H1 (cell line): ENCODE measurements around the gene SLC6A12. TPM values are rescaled to one million over a fixed set of nuclear protein-coding genes. Genes with fewer than 3 reads are reported as not detected.

Experiments
- CTCF ChIA-PET: fragments of 300-600 bp; sonication (Branson Sonifier 250); formaldehyde crosslinking; loops from one replicate; lab custom pipeline; 2021; ENCODE audit not compliant: partially characterized antibody; lab: Charles Lee
- POLR2A ChIA-PET: fragments of 300-600 bp; sonication (Branson Sonifier 250); formaldehyde crosslinking; loops from one replicate; lab custom pipeline; 2021; ENCODE audit warnings: inconsistent platforms; ENCODE audit not compliant: partially characterized antibody; lab: Charles Lee
- DNase-seq, 2 experiments: peaks; one replicate each; pipeline versions ENCODE4 v3.0.0 to v3.0.0-alpha.2; 2010 to 2022; ENCODE audit warnings: low spot score in 2 of 2, low read depth in 1 of 2, mixed read lengths in 1 of 2
- FAIRE-seq: peaks from 2 replicates; lab custom pipeline; 2011; peaks lifted over from hg19 to GRCh38; lab: Jason Lieb, UNC
- H2AFZ ChIP-seq: 2 replicates; pipeline ENCODE4 v1.8.1; 2012; ENCODE audit warnings: low read length, inconsistent platforms
- H2AK5ac ChIP-seq: 2 replicates; pipeline ENCODE4 v1.6.1; 2013; ENCODE audit warnings: low read depth, low read length
- H2BK120ac ChIP-seq: replicated peaks from 2 replicates; pipeline ENCODE3; 2013; ENCODE audit warnings: low read depth, low read length, inconsistent platforms
- H2BK12ac ChIP-seq: 2 replicates; pipeline ENCODE4 v1.6.1; 2013; ENCODE audit warnings: low read depth, low read length
- H2BK15ac ChIP-seq: 2 replicates; pipeline ENCODE4 v1.6.1; 2013; ENCODE audit warnings: low read length
- H2BK20ac ChIP-seq: 2 replicates; pipeline ENCODE4 v1.6.1; 2013; ENCODE audit warnings: low read length
- H2BK5ac ChIP-seq: 2 replicates; pipeline ENCODE4 v1.6.1; 2013; ENCODE audit warnings: low read depth, low read length
- H3K14ac ChIP-seq: 2 replicates; pipeline ENCODE4 v1.6.1; 2013; ENCODE audit warnings: inconsistent platforms; ENCODE audit not compliant: insufficient read length
- H3K18ac ChIP-seq: 2 replicates; pipeline ENCODE4 v1.6.1; 2013; ENCODE audit warnings: low read length; ENCODE audit errors: extremely low read depth
- H3K23ac ChIP-seq: 2 replicates; pipeline ENCODE4 v1.6.1; 2013; ENCODE audit warnings: inconsistent platforms; ENCODE audit not compliant: insufficient read length
- H3K23me2 ChIP-seq: 2 replicates; pipeline ENCODE4 v1.6.1; 2013; ENCODE audit warnings: low read depth, low read length
- H3K27ac ChIP-seq: 2 replicates; pipeline ENCODE4 v1.6.1; 2011; ENCODE audit warnings: low read depth, low read length, inconsistent platforms
- H3K27me3 ChIP-seq, 4 experiments: replicated peaks in 1 of 4; 1 replicate in 1 of 4; 2 replicates in 3 of 4; pipeline versions ENCODE4 v1.6.1 to v1.8.1; 2011 to 2013; ENCODE audit warnings: low read length in 3 of 4, mild to moderate bottlenecking in 3 of 4, inconsistent platforms in 2 of 4, mixed read lengths in 2 of 4, moderate library complexity in 1 of 4; ENCODE audit not compliant: control insufficient read depth in 3 of 4, insufficient read depth in 3 of 4; ENCODE audit errors: extremely low read depth in 1 of 4
- H3K36me3 ChIP-seq, 4 experiments: 2 replicates each; pipeline versions ENCODE4 v1.6.1 to v1.8.1; 2011 to 2013; ENCODE audit warnings: mild to moderate bottlenecking in 4 of 4, low read length in 3 of 4, moderate library complexity in 2 of 4, control low read depth in 1 of 4, inconsistent platforms in 1 of 4; ENCODE audit not compliant: insufficient read depth in 4 of 4, control insufficient read depth in 2 of 4
- H3K4ac ChIP-seq: replicated peaks from 2 replicates; pipeline ENCODE3; 2013; ENCODE audit warnings: low read length, low read depth, mixed read lengths, inconsistent platforms; ENCODE audit not compliant: insufficient read length
- H3K4me1 ChIP-seq, 4 experiments: replicated peaks in 1 of 4; 1 replicate in 1 of 4; 2 replicates in 3 of 4; pipeline versions ENCODE4 v1.6.1 to v1.8.1; 2011 to 2013; ENCODE audit warnings: low read length in 3 of 4, inconsistent platforms in 2 of 4, mixed read lengths in 1 of 4; ENCODE audit not compliant: insufficient read depth in 4 of 4, control insufficient read depth in 3 of 4
- H3K4me2 ChIP-seq, 2 experiments: 2 replicates each; pipeline versions ENCODE4 v1.6.1 to v1.8.1; 2011 to 2013; ENCODE audit warnings: low read depth in 2 of 2, low read length in 2 of 2, control low read depth in 1 of 2, inconsistent platforms in 1 of 2, mild to moderate bottlenecking in 1 of 2; ENCODE audit not compliant: insufficient read depth in 1 of 2
- H3K4me3 ChIP-seq, 4 experiments: fragments of 200-600, 300-600 bp in 1 of 4; sonication (generic), shearing (Covaris generic), sonication (Bioruptor Twin) in 1 of 4; 2 replicates each; pipeline versions ENCODE4 v1.5.1 to v1.8.1; 2011 to 2016; ENCODE audit warnings: low read length in 4 of 4, low read depth in 3 of 4, control low read depth in 2 of 4, inconsistent platforms in 2 of 4, mild to moderate bottlenecking in 2 of 4, mixed read lengths in 1 of 4, moderate library complexity in 1 of 4; ENCODE audit not compliant: insufficient read depth in 2 of 4; ENCODE audit errors: extremely low read depth in 1 of 4
- H3K56ac ChIP-seq: replicated peaks from 2 replicates; pipeline ENCODE3; 2013; ENCODE audit warnings: low read depth, mild to moderate bottlenecking, mixed read lengths, low read length, inconsistent platforms; ENCODE audit not compliant: insufficient read length
- H3K79me1 ChIP-seq: 2 replicates; pipeline ENCODE4 v1.6.1; 2013; ENCODE audit warnings: low read depth, low read length, control low read depth
- H3K79me2 ChIP-seq, 2 experiments: 2 replicates each; pipeline versions ENCODE4 v1.6.1 to v1.8.1; 2012 to 2013; ENCODE audit warnings: low read length in 2 of 2, mild to moderate bottlenecking in 2 of 2, inconsistent platforms in 1 of 2; ENCODE audit not compliant: insufficient read depth in 2 of 2, control insufficient read depth in 1 of 2
- H3K9ac ChIP-seq, 4 experiments: replicated peaks in 1 of 4; 1 replicate in 1 of 4; 2 replicates in 3 of 4; pipeline versions ENCODE4 v1.6.1 to v1.8.1; 2011 to 2013; ENCODE audit warnings: low read depth in 3 of 4, low read length in 3 of 4, control low read depth in 2 of 4, mild to moderate bottlenecking in 2 of 4, moderate library complexity in 2 of 4, inconsistent platforms in 1 of 4; ENCODE audit errors: extremely low read depth in 1 of 4
- H3K9me3 ChIP-seq, 2 experiments: 2 replicates each; pipeline versions ENCODE4 v1.6.1 to v1.8.1; 2012 to 2013; ENCODE audit warnings: mild to moderate bottlenecking in 2 of 2, moderate library complexity in 2 of 2, control low read depth in 1 of 2, inconsistent platforms in 1 of 2, low read depth in 1 of 2, low read length in 1 of 2, mixed read lengths in 1 of 2; ENCODE audit not compliant: insufficient read depth in 2 of 2
- H4K20me1 ChIP-seq, 2 experiments: replicated peaks in 1 of 2; 2 replicates each; pipeline versions ENCODE3 to v1.8.1; 2011 to 2013; ENCODE audit warnings: inconsistent platforms in 2 of 2, low read length in 2 of 2, mild to moderate bottlenecking in 1 of 2; ENCODE audit not compliant: insufficient read depth in 2 of 2, control insufficient read depth in 1 of 2
- H4K5ac ChIP-seq: 2 replicates; pipeline ENCODE4 v1.6.1; 2013; ENCODE audit warnings: low read length, low read depth, mixed read lengths, inconsistent platforms; ENCODE audit not compliant: insufficient read length
- H4K8ac ChIP-seq: 2 replicates; pipeline ENCODE4 v1.8.0; 2013; ENCODE audit warnings: mild to moderate bottlenecking, moderate library complexity, low read length, inconsistent platforms; ENCODE audit not compliant: insufficient read depth; ENCODE audit errors: extremely low read depth
- H4K91ac ChIP-seq: replicated peaks from 2 replicates; pipeline ENCODE3; 2013; ENCODE audit warnings: low read length, mixed read lengths, inconsistent platforms; ENCODE audit not compliant: insufficient read length
- ASH2L ChIP-seq: fragments of 200-600, 300-600 bp; sonication (generic); IDR thresholded peaks from one replicate; pipeline ENCODE4 v1.7.1; 2017; ENCODE audit warnings: low read length
- BRCA1 ChIP-seq: IDR thresholded peaks from 2 replicates; pipeline ENCODE4 v1.6.1; 2012; ENCODE audit warnings: low read depth, low read length, improper control_type of control experiment
- CREB1 ChIP-seq: IDR thresholded peaks from 2 replicates; pipeline ENCODE4 v1.6.1; 2012; ENCODE audit warnings: inconsistent platforms
- EZH2 ChIP-seq: fragments of 200-600 bp; sonication (generic); IDR thresholded peaks from 2 replicates; pipeline ENCODE4 v1.7.1; 2012; ENCODE audit warnings: low read depth, mild to moderate bottlenecking, moderate library complexity, low read length, inconsistent platforms; ENCODE audit not compliant: severe bottlenecking
- GTF2F1 ChIP-seq: IDR thresholded peaks from 2 replicates; pipeline ENCODE4 v1.6.1; 2012; ENCODE audit warnings: low read depth, low read length, improper control_type of control experiment, borderline replicate concordance
- POLR2AphosphoS5 ChIP-seq: IDR thresholded peaks from 2 replicates; pipeline ENCODE4 v1.6.1; 2011; ENCODE audit warnings: low read depth, low read length
- RAD21 ChIP-seq, 2 experiments: IDR thresholded peaks in 1 of 2; conservative IDR thresholded peaks in 1 of 2; 2 replicates each; pipeline ENCODE4 v1.6.1; 2011; ENCODE audit warnings: low read depth in 2 of 2, low read length in 2 of 2, improper control_type of control experiment in 1 of 2, inconsistent platforms in 1 of 2, mild to moderate bottlenecking in 1 of 2, moderate library complexity in 1 of 2
- SIN3A ChIP-seq, 2 experiments: IDR thresholded peaks in 1 of 2; conservative IDR thresholded peaks in 1 of 2; 2 replicates each; pipeline ENCODE4 v1.6.1; 2011 to 2012; ENCODE audit warnings: low read length in 2 of 2, improper control_type of control experiment in 1 of 2, low read depth in 1 of 2, mild to moderate bottlenecking in 1 of 2
- SRF ChIP-seq: IDR thresholded peaks from 2 replicates; pipeline ENCODE4 v1.6.1; 2011; ENCODE audit warnings: mild to moderate bottlenecking, low read depth, low read length, moderate library complexity
- SUZ12 ChIP-seq: fragments of 200-600 bp; sonication (generic); IDR thresholded peaks from 2 replicates; pipeline ENCODE4 v1.6.1; 2012; ENCODE audit warnings: mild to moderate bottlenecking, inconsistent platforms, low read length, moderate library complexity, mixed read lengths
- TAF1 ChIP-seq: IDR thresholded peaks from 2 replicates; pipeline ENCODE4 v1.6.1; 2011; ENCODE audit warnings: mild to moderate bottlenecking, low read depth, low read length
- TEAD4 ChIP-seq: IDR thresholded peaks from 2 replicates; pipeline ENCODE4 v1.6.1; 2012; ENCODE audit warnings: low read depth, low read length, inconsistent platforms, mixed read lengths
- YY1 ChIP-seq: IDR thresholded peaks from 2 replicates; pipeline ENCODE4 v1.6.1; 2011; ENCODE audit warnings: low read depth, mild to moderate bottlenecking, low read length
- WGBS, 2 experiments: shearing (Covaris generic) in 1 of 2; methylation state at CpG; one replicate each; pipeline versions ENCODE4 v1.1.6 to v1.1.7; 2013 to 2015; ENCODE audit warnings: low lambda C conversion rate in 2 of 2, mixed read lengths in 2 of 2, inconsistent platforms in 1 of 2, low coverage in 1 of 2, missing lambda C conversion rate in 1 of 2; ENCODE audit not compliant: insufficient replicate concordance in 2 of 2, insufficient coverage in 1 of 2, insufficient read length in 1 of 2; ENCODE audit errors: extremely low coverage in 1 of 2, missing lambda C conversion rate in 1 of 2; 5-methylcytosine and 5-hydroxymethylcytosine counted together
- polyA plus RNA-seq, 7 experiments: library from polyadenylated mRNA; depleted of rRNA in 3 of 7; stranded (reverse) in 5 of 7; unstranded in 2 of 7; fragments of >200 nt in 5 of 7; fragments of 200-250 nt in 2 of 7; gene quantifications; 1 replicate in 5 of 7; 2 replicates in 1 of 7; 4 replicates in 1 of 7; pipeline versions ENCODE4 v1.2.1 to v1.2.3, GENCODE V29; 2011 to 2013; ENCODE audit warnings: missing spikeins in 2 of 7, mixed read lengths in 2 of 7
- total RNA-seq: library from RNA; stranded (reverse); fragmentation: NEBNext Ultra II Directional; extraction: Animal tissue kit (Norgen Biotek cat#: 25700); gene quantifications from 2 replicates; pipeline ENCODE4 v1.2.1, GENCODE V29; 2021

The SLC6A12 gene
- total and polyA plus RNA-seq, 2 of the 8 experiments (the other 6 are each of a cell fraction or from before 2014, with no cell fraction given) = 0.70 to 1.1 TPM

GRCh38 chr12:219891-220352 lies 6.0 kb upstream of the SLC6A12 start:
- H3K79me2 ChIP-seq = no peaks in the 10 kb centered on the region
- no peak overlapping the region for H4K5ac ChIP-seq
- no peaks in the 10 kb centered on the region for H3K36me3 ChIP-seq
- no peaks in the 10 kb centered on the region for H3K79me1 ChIP-seq
- H2BK120ac ChIP-seq = no peak overlapping the region
- peak overlapping the region; percentile 12 to 62; a peak in 3 of 4 replicates for H3K4me2 ChIP-seq
- H2AK5ac ChIP-seq = no peak overlapping the region
- peak; percentile 19 for FAIRE-seq
- no peak overlapping the region for H3K9ac ChIP-seq
- H3K18ac ChIP-seq = 0 out of 2 replicates have a peak overlapping the region, but pooled peaks have one; percentile 67
- peaks cover 0 to 11% (median 9%) of the 10 kb centered on the region in 4 experiments; a peak in 6 of 7 replicates for H3K4me1 ChIP-seq
- H3K4ac ChIP-seq = no peak overlapping the region
- DNase-seq = peak; percentile 72 to 98
- H3K23ac ChIP-seq = no peak overlapping the region
- no peaks in the 10 kb centered on the region for H3K9me3 ChIP-seq
- H2BK15ac ChIP-seq = peak overlapping the region; percentile 72; the same call in 1 of the 2 replicates
- H3K14ac ChIP-seq = no peak overlapping the region
- H3K4me3 ChIP-seq = peak overlapping the region in 2 of 4 experiments; percentile 14 to 40; a peak in 2 of 8 replicates
- H4K91ac ChIP-seq = peak overlapping the region; percentile 51
- H3K27me3 ChIP-seq = peaks cover 0 to under 1% (median 0%) of the 10 kb centered on the region in 4 experiments; a peak in 1 of 7 replicates
- ChIA-PET CTCF (interaction anchor here (0.6 to 6.9 kb wide), 50 partner anchors 9 to 328 kb away, joined by 3 to 101 read pairs (median 6); no protein-coding TSS in a partner anchor), POLR2A (interaction anchor here (0.6 to 1.5 kb wide), 3 partner anchors 25 to 163 kb away, joined by 3 to 4 read pairs (median 3); no protein-coding TSS in a partner anchor)
- peak overlapping the region; percentile 54; the same call in 1 of the 2 replicates for H4K8ac ChIP-seq
- H3K27ac ChIP-seq = no peak overlapping the region
- no peaks in the 10 kb centered on the region for H4K20me1 ChIP-seq
- H3K56ac ChIP-seq = no peak overlapping the region
- no peak overlapping the region for H2BK5ac ChIP-seq
- H3K23me2 ChIP-seq = peaks cover 4% of the 10 kb centered on the region; the same call in 1 of the 2 replicates
- peak overlapping the region; percentile 63; the same call in 1 of the 2 replicates for H2AFZ ChIP-seq
- peak overlapping the region; percentile 61; the same call in 1 of the 2 replicates for H2BK20ac ChIP-seq
- H2BK12ac ChIP-seq = peak overlapping the region; percentile 50; the same call in 1 of the 2 replicates
- 13% methylated on average over 13 of the region's 17 CpGs; no CpG with 5 or more reads in 1 of the 2 experiments for whole genome bisulfite sequencing, 2 experiments
- TF ChIP-seq ASH2L (no peak), TEAD4 (peak; percentile 65), SRF (0 out of 2 replicates have a peak, but pooled peaks have one; percentile 13), BRCA1 (no peak), RAD21 (IDR thresholded peaks at IDR 0.05 in 1 of 2, conservative IDR thresholded peaks at IDR 0.05 in 1 of 2; ENCODE audit: low read depth in 2 of 2, low read length in 2 of 2) (peak; percentile 90 to 94), POLR2AphosphoS5 (no peak), GTF2F1 (no peak), EZH2 (no peak), CREB1 (peak; percentile 45; the same call in 1 of the 2 replicates), SUZ12 (no peak), TAF1 (no peak), YY1 (peak; percentile 61), SIN3A (conservative IDR thresholded peaks at IDR 0.05 in 1 of 2, IDR thresholded peaks at IDR 0.05 in 1 of 2; ENCODE audit: low read depth in 1 of 2, low read length in 2 of 2) (no peak)
